GM19099 (cell line): ENCODE results near the gene TP63.

ENCODE experiments used
- POLR2A ChIP-seq: IDR thresholded peaks from 3 replicates; pipeline ENCODE4 v1.6.1; 2011; ENCODE audit warnings: low read depth; ENCODE audit not compliant: insufficient read length; ENCODE audit errors: extremely low read depth

Gene TP63

DNA sequence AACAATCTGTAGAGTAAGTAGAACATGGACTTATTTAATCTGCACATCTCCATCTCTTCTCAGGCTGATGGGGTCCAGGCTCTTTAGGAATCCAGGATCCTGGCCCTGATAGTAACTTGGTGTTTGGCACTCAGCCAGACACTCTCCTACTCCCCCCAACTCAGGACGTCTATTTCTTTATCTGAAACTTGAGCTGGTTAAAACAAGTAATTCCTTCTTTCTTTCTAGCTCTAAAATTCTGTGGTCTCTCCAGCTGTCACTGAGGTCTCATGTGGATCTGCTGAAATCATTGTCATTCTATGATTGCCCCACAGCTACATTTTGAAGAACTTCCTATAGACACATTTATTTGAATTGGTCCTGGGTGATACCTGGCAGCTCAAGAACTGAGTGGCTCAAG, 59.0 kb downstream of the TP63 start:
- TF ChIP-seq POLR2A: no peak

DNA sequence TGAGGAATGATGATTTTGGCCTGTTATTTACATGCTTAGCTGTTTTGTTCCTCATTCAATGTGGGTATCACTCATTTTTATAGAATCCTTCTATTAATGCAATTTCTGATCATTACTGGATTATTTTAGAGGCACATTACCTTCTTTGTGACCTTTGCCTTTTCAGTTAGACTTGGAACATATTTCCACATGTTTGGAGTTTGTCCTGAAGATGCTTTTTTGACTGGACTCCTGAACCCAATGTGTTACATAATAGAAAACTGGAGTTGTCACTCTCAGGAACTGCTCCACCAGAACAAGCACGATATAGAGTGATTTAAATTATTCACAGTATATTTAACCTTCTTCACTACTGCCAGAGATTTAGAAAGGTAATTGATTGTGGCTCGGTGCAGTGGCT, 59.5 kb downstream of the TP63 start:
- TF ChIP-seq POLR2A: no peak

DNA sequence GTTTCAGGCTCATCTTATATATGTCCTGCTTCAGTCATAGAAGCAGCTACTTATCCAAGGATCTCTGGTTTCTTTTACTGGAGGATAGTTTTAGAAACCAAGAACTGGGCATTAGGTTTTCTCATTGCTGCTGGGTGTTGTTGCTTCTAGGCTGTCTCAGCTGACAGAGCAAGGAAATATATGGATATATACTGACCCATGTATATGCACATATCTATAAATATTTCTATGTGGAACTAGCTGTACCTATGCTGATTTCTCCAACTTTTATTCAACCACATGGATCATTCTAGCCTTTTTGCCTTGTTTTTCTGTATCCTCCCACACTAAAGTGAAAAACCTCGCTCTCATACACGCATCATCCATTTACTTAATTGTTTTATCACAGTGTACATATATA, 64.2 kb downstream of the TP63 start:
- TF ChIP-seq POLR2A: no peak

- no peak for TF ChIP-seq POLR2A
Observed at GRCh38 chr3:189698811-189699210, 67.6 kb downstream of the TP63 start.

- no peak for TF ChIP-seq POLR2A
Observed at GRCh38 chr3:189699885-189700284, 68.7 kb downstream of the TP63 start.

DNA sequence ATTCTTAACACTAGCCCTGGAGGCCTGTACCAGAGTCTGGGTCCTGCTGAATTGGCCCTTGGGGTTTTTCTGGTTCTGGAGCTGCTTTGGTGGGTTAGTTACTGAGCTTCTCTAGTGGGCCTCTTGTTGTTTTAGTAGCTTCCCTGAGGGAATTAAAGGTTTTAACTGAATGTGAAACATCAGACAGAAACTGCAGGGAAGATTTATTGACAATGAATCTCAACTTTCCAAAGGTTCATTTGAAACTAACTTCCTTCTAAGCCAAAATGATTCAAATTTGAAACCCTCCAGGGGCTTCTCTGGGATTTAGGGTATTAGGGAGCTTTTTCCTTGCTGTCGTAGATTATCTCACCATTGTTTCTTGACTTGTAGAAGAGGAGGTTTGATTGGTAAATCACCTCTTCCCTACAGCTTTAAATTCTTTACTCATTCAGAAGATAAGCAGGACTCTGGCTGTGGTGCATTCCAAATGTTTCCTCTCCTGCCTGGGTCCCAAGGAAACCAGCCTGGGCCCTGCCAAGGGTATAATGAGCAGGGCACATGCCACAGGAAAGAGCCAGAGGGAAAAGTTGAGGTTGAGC, 71.0 kb downstream of the TP63 start:
- TF ChIP-seq POLR2A: no peak

DNA sequence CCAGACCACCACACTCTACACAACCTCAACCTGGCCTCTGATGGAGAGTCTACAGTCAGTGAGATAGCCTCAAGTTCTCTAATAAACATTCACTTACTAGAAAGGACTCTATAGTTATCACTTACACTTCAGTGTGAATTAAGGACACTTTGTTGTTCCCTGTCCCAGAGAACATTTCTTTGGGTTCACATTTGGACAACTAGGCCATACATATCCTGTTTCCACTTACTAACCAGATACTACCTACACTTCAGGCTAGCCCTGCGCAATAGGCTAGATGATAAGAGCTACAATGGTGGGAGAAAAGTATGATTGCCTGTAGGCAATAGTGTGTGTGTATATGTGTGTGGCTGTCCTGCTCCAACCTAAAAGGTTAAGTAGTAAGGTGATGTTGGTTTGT, 72.7 kb downstream of the TP63 start:
- TF ChIP-seq POLR2A: no peak

DNA sequence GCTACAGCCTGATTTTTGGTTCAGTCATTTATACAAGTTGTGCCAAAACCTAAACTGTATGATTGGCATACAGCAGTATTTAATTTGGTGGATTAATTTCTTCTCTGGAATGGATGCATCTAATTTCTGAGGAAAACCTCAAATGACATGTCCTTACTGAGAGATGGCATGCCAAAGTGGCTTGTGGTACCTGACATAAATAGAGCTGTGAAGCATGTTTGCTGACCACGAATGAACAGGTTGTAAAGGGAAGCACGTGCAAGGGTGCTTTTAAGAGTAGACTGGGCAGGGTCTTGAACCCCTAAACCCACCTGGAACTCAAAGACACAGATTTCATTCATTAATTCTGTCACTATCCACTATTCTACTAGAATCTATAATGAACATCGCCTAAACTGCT, 77.2 kb downstream of the TP63 start:
- TF ChIP-seq POLR2A: no peak

GRCh38 chr3:189710620-189711402, 79.6 kb downstream of the TP63 start:
- TF ChIP-seq POLR2A: no peak

- TF ChIP-seq POLR2A: no peak
Observed at GRCh38 chr3:189712906-189713483, 81.8 kb downstream of the TP63 start.

- no peak for TF ChIP-seq POLR2A
Observed at GRCh38 chr3:189714991-189715961, 84.1 kb downstream of the TP63 start.

- no peak for TF ChIP-seq POLR2A
Observed at GRCh38 chr3:189718215-189718614, 87.0 kb downstream of the TP63 start.

DNA sequence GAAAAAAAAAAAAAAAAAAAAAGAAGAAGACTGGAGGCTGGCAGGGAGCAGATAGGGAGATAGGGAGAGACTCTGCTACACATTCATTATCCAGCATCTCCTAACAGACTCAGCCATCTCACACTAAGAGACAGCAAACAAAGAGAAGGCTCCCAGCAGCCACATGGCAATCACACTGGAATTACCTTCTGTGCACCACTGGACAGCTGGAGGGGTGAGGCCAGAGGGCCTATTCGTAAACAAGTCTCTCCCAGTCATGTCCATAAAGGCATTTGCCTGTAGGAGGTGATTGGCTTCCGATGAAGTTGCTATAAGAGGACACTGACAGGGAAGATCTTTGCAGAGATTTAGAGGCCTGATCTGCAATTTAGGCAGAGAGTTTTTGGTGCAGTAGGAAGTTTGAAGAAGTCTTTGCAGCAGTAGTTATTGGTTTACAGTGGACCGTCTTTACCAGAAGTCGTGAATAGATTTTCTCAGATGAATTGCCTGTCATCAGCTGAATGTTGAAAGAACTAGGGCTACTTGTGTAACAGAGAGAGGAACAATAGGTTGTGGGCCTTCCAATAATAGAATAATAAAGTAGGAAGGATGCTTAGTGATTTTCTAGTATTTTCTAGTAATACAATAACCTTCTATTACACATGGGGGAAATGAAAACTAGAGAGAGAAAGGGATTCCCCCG, 89.7 kb downstream of the TP63 start:
- TF ChIP-seq POLR2A: no peak

DNA sequence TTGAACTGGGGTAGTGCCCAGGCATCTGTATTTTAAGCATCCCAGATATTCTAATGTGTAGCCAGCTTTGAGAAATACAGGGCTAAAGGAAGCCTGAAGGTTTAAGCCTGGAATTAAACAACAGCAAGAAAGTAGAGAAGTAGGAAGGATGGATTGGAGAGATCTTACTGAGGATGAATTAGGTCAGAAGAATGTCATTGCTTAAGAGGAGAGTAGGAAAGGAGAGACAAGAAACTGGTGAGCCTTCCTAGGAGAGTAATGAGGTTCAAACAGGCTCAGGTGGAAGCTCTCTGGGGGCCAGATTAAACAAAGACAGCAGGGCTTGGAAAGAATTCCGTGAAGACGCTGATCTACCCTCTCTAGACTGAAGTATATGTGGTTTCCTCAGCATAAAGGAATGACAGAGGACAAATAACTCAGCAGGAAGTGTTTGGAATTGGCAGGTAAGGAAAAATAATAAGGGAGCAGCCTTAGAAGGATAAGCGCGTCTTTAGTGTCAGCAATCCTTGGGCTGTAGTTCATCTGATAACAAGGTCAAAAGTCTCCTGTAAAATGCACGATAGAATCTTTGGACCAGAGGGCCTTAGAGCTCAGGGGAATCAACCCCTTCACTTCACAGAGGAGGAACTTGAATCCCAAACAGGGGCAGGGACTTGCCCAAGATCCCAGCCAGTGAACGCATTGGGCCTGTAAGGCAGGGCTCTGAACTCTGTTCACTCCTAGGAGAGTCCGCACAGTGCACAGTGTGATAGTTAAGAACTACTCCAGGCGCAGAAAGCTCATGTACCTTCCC, 90.9 kb downstream of the TP63 start:
- no peak for TF ChIP-seq POLR2A

DNA sequence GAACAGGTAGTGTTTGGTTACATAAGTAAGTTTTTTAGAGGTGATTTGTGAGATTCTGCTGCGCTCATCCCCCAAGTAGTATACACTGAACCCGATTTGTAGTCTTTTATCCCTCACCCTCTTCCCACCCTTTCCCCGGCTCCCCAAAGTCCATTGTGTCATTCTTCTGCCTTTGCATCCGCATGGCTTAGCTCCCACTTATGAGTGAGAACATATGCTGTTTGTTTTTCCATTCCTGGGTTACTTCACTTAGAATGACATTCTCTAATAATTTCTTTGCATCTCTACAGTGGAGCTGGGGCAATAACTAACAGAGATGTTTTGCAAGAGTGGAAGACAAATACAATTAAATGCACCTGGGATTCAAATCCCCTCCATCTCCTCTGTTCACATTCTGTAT, 93.2 kb downstream of the TP63 start:
- no peak for TF ChIP-seq POLR2A

GRCh38 chr3:189726277-189726676, 95.1 kb downstream of the TP63 start:
- no peak for TF ChIP-seq POLR2A
